Upper lobe of right lung (tissue), 1 donor: ENCODE data around the gene RAP2A. TPM values are rescaled to one million over a fixed set of nuclear protein-coding genes. Genes with fewer than 3 reads are reported as not detected.

Experiments used
- ATAC-seq: fragments of 200-7000 bp; cut with Tn5 transposase; one replicate; pipeline ENCODE4 v1.9.1; 2020; ENCODE audit warnings: mild to moderate bottlenecking, moderate library complexity
- DNase-seq: peaks from one replicate; pipeline ENCODE4 v3.0.0-alpha.2; 2020
- H3K27ac ChIP-seq: fragments of 200-600 bp; one replicate; pipeline ENCODE4 v1.8.0; 2022
- H3K27me3 ChIP-seq: fragments of 200-600 bp; one replicate; pipeline ENCODE4 v1.8.0; 2022; ENCODE audit warnings: mild to moderate bottlenecking
- H3K36me3 ChIP-seq: fragments of 200-600 bp; one replicate; pipeline ENCODE4 v1.8.0; 2022
- H3K4me1 ChIP-seq: fragments of 200-600 bp; one replicate; pipeline ENCODE4 v1.8.0; 2022
- H3K4me3 ChIP-seq: fragments of 200-600 bp; one replicate; pipeline ENCODE4 v1.8.0; 2022; ENCODE audit warnings: mild to moderate bottlenecking
- H3K9me3 ChIP-seq: fragments of 200-600 bp; one replicate; pipeline ENCODE4 v1.8.0; 2022
- CTCF ChIP-seq: fragments of 200-600 bp; IDR thresholded peaks from one replicate; pipeline ENCODE4 v1.8.0; 2022; ENCODE audit warnings: antibody characterized with exemption
- intact Hi-C: fragments of 100-400 bp; cut with DNase I; formaldehyde crosslinking; loops from one replicate; pipeline ENCODE4 v1.11.0; 2022
- total RNA-seq: library from RNA; stranded (reverse); fragmentation: NEBNext Ultra II Directional; extraction: Animal tissue kit (Norgen Biotek cat#: 25700); gene quantifications from one replicate; pipeline ENCODE4 v1.2.1, GENCODE V29; 2021
- donor health status: DM: no; HTN: yes; CAD: no; lungs with severe emphysema.

The RAP2A gene
- total RNA-seq, 1 donor from 2014 or later: 60.5 TPM

GRCh38 chr13:97440598-97441170 is 6.7 kb downstream of the RAP2A start:
- DNase-seq (no peak), ATAC-seq (no peak)
- no peaks in the 10 kb centered on the region for H3K9me3 ChIP-seq
- no peak for TF ChIP-seq CTCF
- no peak overlapping the region for H3K4me3 ChIP-seq
- H3K36me3 ChIP-seq: no peaks in the 10 kb centered on the region
- intact Hi-C loops: no loop called here
- H3K27ac ChIP-seq: no peak overlapping the region
- H3K4me1 ChIP-seq: peaks cover 33% of the 10 kb centered on the region
- H3K27me3 ChIP-seq: no peaks in the 10 kb centered on the region

- no peak for ATAC-seq
- intact Hi-C loops: no loop called here
- H3K27me3 ChIP-seq: no peaks in the 10 kb centered on the region
- no peaks in the 10 kb centered on the region for H3K36me3 ChIP-seq
- H3K27ac ChIP-seq: no peak overlapping the region
- no peak overlapping the region for H3K4me3 ChIP-seq
- no peaks in the 10 kb centered on the region for H3K9me3 ChIP-seq
- no peak for TF ChIP-seq CTCF
- no peak for DNase-seq
- peaks cover 29% of the 10 kb centered on the region for H3K4me1 ChIP-seq
Observed at GRCh38 chr13:97441368-97441767, 7.4 kb downstream of the RAP2A start.

GRCh38 chr13:97445522-97446187 is 11.7 kb downstream of the RAP2A start:
- ATAC-seq (no peak), DNase-seq (no peak)
- Histone ChIP-seq H3K36me3 (no peaks in the 10 kb centered on the region), H3K27me3 (no peaks in the 10 kb centered on the region), H3K4me1 (no peaks in the 10 kb centered on the region), H3K9me3 (no peaks in the 10 kb centered on the region), H3K4me3 (no peak overlapping the region), H3K27ac (no peak overlapping the region)
- intact Hi-C loops: no loop called here
- TF ChIP-seq CTCF: no peak

- intact Hi-C loops: no loop called here
- DNase-seq: no peak
Observed at GRCh38 chr13:97446448-97446847, 12.5 kb downstream of the RAP2A start.

DNA sequence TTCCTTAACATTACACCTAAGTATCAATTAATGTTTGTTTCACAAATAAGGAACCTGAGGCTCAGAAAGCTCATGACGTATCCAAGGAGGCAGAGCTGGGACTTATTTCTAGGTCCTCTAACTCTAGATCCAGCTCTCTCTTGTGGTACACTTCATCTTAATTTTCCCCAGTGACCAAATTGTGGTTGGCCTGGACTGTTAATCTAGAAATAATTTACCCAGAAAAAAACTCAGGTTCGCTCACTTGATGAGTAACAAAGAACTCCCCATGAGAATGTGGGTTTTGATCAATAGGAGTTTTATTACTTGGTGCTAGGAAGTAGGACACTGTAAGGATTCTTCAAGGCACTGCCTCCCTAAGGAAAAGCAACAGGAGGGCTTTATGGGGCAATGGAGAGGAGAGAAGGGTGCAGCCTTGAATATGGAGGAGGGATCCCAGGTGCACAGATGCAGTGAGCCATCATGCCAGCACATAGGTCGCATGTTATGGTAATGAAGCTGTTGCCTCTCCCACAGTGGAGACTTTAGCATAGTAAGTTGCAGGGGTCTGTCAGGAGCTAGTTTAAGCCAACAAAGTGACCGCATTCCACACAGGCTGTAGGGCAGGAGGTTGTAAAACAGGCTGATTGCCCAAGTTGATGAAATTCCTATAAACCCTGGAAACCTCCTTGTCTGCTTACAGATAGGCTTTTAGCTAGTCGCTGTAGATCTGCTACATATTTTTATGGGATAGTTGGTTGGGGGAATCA is 14.7 kb downstream of the RAP2A start:
- Histone ChIP-seq H3K9me3 (no peaks in the 10 kb centered on the region), H3K36me3 (no peaks in the 10 kb centered on the region), H3K4me3 (no peak overlapping the region), H3K27me3 (no peaks in the 10 kb centered on the region), H3K4me1 (no peaks in the 10 kb centered on the region), H3K27ac (no peak overlapping the region)
- ATAC-seq (no peak), DNase-seq (no peak)
- no peak for TF ChIP-seq CTCF
- intact Hi-C loops: no loop called here

More at GRCh38 chr13:97446448-97446847, 12.5 kb downstream of the RAP2A start:
- Histone ChIP-seq H3K36me3 (no peaks in the 10 kb centered on the region), H3K27me3 (no peaks in the 10 kb centered on the region), H3K27ac (no peak overlapping the region), H3K4me1 (no peaks in the 10 kb centered on the region), H3K4me3 (no peak overlapping the region), H3K9me3 (no peaks in the 10 kb centered on the region)
- TF ChIP-seq CTCF: no peak
- no peak for ATAC-seq
